Measurements from ENCODE around the gene CNST.

Gene CNST

DNA sequence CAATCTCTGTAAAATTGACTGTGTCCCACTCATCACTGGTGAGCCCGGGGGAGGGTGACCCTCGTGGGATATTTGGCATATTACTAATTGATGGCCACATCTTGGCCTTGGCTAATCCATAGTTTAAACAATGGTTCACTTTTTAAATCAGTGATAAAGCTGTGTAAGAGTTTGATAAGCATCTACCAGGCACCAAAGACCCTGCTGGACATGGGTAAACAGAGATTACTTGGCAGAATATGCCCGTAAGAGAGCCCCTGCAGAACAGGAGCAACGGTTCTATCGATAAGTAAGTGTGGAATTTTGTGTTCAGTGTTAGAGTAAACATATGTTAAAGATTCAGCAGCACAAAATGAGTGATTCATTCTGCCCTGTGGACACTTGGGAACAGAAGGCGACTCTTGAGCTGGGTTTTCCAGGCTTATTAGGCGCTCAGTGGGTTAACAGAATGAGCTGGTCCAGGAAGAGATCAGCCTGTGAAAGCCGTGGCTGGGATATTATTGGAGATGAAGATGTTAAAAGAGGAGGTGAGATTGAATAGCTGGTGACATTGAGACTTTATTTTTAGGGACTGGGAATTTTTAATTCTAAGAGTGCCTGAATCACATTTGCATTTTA lies 55.9 kb downstream of the CNST start:
- no peak overlapping the region for H2AFZ ChIP-seq (ENCODE audit: low read length)
- TF ChIP-seq EZH2 (optimal IDR thresholded peaks at IDR 0.05; ENCODE audit: low read depth, low read length) (no peak), EZH2phosphoT487 (IDR thresholded peaks at IDR 0.05; ENCODE audit: low read length) (no peak)
- TF ChIP-seq, protein P1, sequence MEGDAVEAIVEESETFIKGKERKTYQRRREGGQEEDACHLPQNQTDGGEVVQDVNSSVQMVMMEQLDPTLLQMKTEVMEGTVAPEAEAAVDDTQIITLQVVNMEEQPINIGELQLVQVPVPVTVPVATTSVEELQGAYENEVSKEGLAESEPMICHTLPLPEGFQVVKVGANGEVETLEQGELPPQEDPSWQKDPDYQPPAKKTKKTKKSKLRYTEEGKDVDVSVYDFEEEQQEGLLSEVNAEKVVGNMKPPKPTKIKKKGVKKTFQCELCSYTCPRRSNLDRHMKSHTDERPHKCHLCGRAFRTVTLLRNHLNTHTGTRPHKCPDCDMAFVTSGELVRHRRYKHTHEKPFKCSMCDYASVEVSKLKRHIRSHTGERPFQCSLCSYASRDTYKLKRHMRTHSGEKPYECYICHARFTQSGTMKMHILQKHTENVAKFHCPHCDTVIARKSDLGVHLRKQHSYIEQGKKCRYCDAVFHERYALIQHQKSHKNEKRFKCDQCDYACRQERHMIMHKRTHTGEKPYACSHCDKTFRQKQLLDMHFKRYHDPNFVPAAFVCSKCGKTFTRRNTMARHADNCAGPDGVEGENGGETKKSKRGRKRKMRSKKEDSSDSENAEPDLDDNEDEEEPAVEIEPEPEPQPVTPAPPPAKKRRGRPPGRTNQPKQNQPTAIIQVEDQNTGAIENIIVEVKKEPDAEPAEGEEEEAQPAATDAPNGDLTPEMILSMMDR (IDR thresholded peaks at IDR 0.05; ENCODE audit: low read length) = no peak
- no peaks in the 10 kb centered on the region for H3K4me1 ChIP-seq (ENCODE audit: low read length)
- DNase-seq = no peak
- no peaks in the 10 kb centered on the region for H3K9me3 ChIP-seq (replicated peaks; ENCODE audit: insufficient read depth, low read length)
- H3K27me3 ChIP-seq (replicated peaks; ENCODE audit: insufficient read depth, low read length) = no peaks in the 10 kb centered on the region
- no peak overlapping the region for H3K4me2 ChIP-seq (ENCODE audit: low read depth, low read length)
- H3K79me2 ChIP-seq (ENCODE audit: low read length) = peaks cover 25% of the 10 kb centered on the region
- H3K27ac ChIP-seq (ENCODE audit: low read length) = no peak overlapping the region
- no peaks in the 10 kb centered on the region for H4K20me1 ChIP-seq (ENCODE audit: insufficient read depth, low read length)
- 0 out of 2 replicates have a peak, but pooled peaks cover 4% of the 10 kb centered on the region for H3K36me3 ChIP-seq (replicated peaks; ENCODE audit: insufficient read depth, low read length)
- no peaks in the 10 kb centered on the region for H3K9me2 ChIP-seq (replicated peaks; ENCODE audit: insufficient read depth, low read length)
- no peak overlapping the region for H3K4me3 ChIP-seq (ENCODE audit: low read length)
- H3F3A ChIP-seq (ENCODE audit: insufficient read depth, low read length) = no peaks in the 10 kb centered on the region
- H3K9ac ChIP-seq (ENCODE audit: low read length) = no peak overlapping the region

DNA sequence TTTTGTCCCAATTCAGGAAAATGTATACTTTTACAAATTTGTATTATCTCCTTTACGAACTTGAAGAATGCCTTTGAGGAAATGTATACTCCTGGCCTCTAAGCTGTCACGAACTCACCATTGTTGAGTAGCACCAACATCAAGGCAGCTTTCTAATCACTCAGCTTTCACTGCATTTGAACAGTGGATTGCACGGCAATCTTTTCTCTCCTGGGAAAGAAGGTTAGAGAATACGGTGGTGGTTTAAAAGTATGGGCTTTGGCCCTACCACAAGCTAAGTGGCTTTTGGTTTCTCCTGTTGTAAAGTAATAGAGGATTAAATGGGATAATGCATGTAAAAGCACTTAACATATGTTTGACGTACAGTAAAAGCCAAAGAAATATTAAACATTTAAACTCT lies 57.8 kb downstream of the CNST start:
- no peaks in the 10 kb centered on the region for H3K27me3 ChIP-seq (replicated peaks; ENCODE audit: insufficient read depth, low read length)
- H3K36me3 ChIP-seq (replicated peaks; ENCODE audit: insufficient read depth, low read length) = 0 out of 2 replicates have a peak, but pooled peaks cover 4% of the 10 kb centered on the region
- peaks cover 5% of the 10 kb centered on the region; the same call in 1 of the 2 replicates for H3K4me1 ChIP-seq (ENCODE audit: low read length)
- H4K20me1 ChIP-seq (ENCODE audit: insufficient read depth, low read length) = no peaks in the 10 kb centered on the region
- H3F3A ChIP-seq (ENCODE audit: insufficient read depth, low read length) = no peaks in the 10 kb centered on the region
- DNase-seq = no peak
- H3K4me3 ChIP-seq (ENCODE audit: low read length) = no peak overlapping the region
- no peaks in the 10 kb centered on the region for H3K9me2 ChIP-seq (replicated peaks; ENCODE audit: insufficient read depth, low read length)
- no peak overlapping the region for H3K4me2 ChIP-seq (ENCODE audit: low read depth, low read length)
- 0 out of 2 replicates have a peak, but pooled peaks cover 5% of the 10 kb centered on the region for H3K79me2 ChIP-seq (ENCODE audit: low read length)
- H2AFZ ChIP-seq (ENCODE audit: low read length) = no peak overlapping the region
- H3K9ac ChIP-seq (ENCODE audit: low read length) = no peak overlapping the region
- TF ChIP-seq EZH2 (optimal IDR thresholded peaks at IDR 0.05; ENCODE audit: low read depth, low read length) (no peak), EZH2phosphoT487 (IDR thresholded peaks at IDR 0.05; ENCODE audit: low read length) (no peak)
- TF ChIP-seq, protein P1 (IDR thresholded peaks at IDR 0.05; ENCODE audit: low read length) = no peak
- no peaks in the 10 kb centered on the region for H3K9me3 ChIP-seq (replicated peaks; ENCODE audit: insufficient read depth, low read length)
- no peak overlapping the region for H3K27ac ChIP-seq (ENCODE audit: low read length)

DNA sequence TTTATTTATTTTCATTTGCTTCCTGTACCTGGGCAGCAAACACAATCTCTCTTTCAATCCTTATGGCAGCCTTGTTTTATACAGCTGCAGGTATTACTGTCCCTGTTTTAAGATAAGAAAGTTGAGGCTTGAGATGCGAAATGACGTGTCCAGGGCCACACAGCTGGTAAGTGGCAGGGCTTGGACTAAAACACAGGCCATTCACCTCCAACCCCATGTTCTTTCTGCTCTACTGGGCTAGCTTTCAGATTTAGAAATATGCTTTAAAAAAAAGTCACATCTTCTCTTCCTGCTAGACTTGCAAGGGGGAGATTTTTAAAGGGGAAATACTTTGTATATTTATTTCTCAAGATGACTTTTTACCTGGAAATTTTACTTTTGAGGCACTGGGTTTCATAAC lies 62.8 kb downstream of the CNST start:
- Histone ChIP-seq H3K9me2 (replicated peaks; ENCODE audit: insufficient read depth, low read length) (no peaks in the 10 kb centered on the region), H3K27ac (ENCODE audit: low read length) (peak overlapping the region; percentile 26; the same call in 1 of the 2 replicates), H3K4me2 (ENCODE audit: low read depth, low read length) (0 out of 2 replicates have a peak overlapping the region, but pooled peaks have one; percentile 5), H3K27me3 (replicated peaks; ENCODE audit: insufficient read depth, low read length) (no peaks in the 10 kb centered on the region), H3K4me3 (ENCODE audit: low read length) (no peak overlapping the region), H3K4me1 (ENCODE audit: low read length) (peaks cover 16% of the 10 kb centered on the region), H3K79me2 (ENCODE audit: low read length) (peaks cover 3% of the 10 kb centered on the region; the same call in 1 of the 2 replicates), H4K20me1 (ENCODE audit: insufficient read depth, low read length) (no peaks in the 10 kb centered on the region), H3K36me3 (replicated peaks; ENCODE audit: insufficient read depth, low read length) (0 out of 2 replicates have a peak, but pooled peaks cover 2% of the 10 kb centered on the region), H3F3A (ENCODE audit: insufficient read depth, low read length) (no peaks in the 10 kb centered on the region; the same call in 1 of the 2 replicates), H2AFZ (ENCODE audit: low read length) (no peak overlapping the region), H3K9ac (ENCODE audit: low read length) (no peak overlapping the region), H3K9me3 (replicated peaks; ENCODE audit: insufficient read depth, low read length) (no peaks in the 10 kb centered on the region)
- no peak for DNase-seq
- TF ChIP-seq EZH2phosphoT487 (IDR thresholded peaks at IDR 0.05; ENCODE audit: low read length) = no peak
- TF ChIP-seq EZH2 (optimal IDR thresholded peaks at IDR 0.05; ENCODE audit: low read depth, low read length) = no peak
- TF ChIP-seq, protein P1 (IDR thresholded peaks at IDR 0.05; ENCODE audit: low read length) = no peak
